ENCODE results near the gene CNTN6.

GRCh38 chr3:1227111-1227510, 134.3 kb downstream of the CNTN6 start:
- TF ChIP-seq POLR2AphosphoS5 (IDR thresholded peaks at IDR 0.05; ENCODE audit: low read depth, low read length) (no peak), TAF1 (IDR thresholded peaks at IDR 0.05; ENCODE audit: borderline replicate concordance, insufficient read depth, low read length) (no peak)
- TF ChIP-seq, protein P1, sequence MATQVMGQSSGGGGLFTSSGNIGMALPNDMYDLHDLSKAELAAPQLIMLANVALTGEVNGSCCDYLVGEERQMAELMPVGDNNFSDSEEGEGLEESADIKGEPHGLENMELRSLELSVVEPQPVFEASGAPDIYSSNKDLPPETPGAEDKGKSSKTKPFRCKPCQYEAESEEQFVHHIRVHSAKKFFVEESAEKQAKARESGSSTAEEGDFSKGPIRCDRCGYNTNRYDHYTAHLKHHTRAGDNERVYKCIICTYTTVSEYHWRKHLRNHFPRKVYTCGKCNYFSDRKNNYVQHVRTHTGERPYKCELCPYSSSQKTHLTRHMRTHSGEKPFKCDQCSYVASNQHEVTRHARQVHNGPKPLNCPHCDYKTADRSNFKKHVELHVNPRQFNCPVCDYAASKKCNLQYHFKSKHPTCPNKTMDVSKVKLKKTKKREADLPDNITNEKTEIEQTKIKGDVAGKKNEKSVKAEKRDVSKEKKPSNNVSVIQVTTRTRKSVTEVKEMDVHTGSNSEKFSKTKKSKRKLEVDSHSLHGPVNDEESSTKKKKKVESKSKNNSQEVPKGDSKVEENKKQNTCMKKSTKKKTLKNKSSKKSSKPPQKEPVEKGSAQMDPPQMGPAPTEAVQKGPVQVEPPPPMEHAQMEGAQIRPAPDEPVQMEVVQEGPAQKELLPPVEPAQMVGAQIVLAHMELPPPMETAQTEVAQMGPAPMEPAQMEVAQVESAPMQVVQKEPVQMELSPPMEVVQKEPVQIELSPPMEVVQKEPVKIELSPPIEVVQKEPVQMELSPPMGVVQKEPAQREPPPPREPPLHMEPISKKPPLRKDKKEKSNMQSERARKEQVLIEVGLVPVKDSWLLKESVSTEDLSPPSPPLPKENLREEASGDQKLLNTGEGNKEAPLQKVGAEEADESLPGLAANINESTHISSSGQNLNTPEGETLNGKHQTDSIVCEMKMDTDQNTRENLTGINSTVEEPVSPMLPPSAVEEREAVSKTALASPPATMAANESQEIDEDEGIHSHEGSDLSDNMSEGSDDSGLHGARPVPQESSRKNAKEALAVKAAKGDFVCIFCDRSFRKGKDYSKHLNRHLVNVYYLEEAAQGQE (IDR thresholded peaks at IDR 0.05; ENCODE audit: insufficient read depth in 1 of 2, low read depth in 2 of 2, low read length in 2 of 2) = no peak
